OCI-LY1 (cell line): ENCODE measurements around the gene MRPL45.
"Not testable (repeated sequence)": the region's sequence is repeated elsewhere in the genome, so short reads cannot be mapped to it uniquely, and the experiment has no call there.

Source experiments
- CTCF ChIP-seq: fragments of 200-600 bp; sonication (generic), shearing (Covaris generic); IDR thresholded peaks from 2 replicates; pipeline ENCODE4 v1.5.1; 2017; ENCODE audit warnings: mild to moderate bottlenecking, antibody characterized with exemption, low read length, moderate library complexity, mixed read lengths
- EZH2 ChIP-seq: fragments of 200-600 bp; sonication (generic), shearing (Covaris generic); IDR thresholded peaks from 2 replicates; pipeline ENCODE4 v1.8.0; 2017; ENCODE audit warnings: borderline replicate concordance, mixed run types, mild to moderate bottlenecking, antibody characterized with exemption, low read length, moderate library complexity, mixed read lengths

- TF ChIP-seq CTCF, EZH2: not testable (repeated sequence)
These were observed 42.6 kb upstream of the MRPL45 start for GRCh38 chr17:38254357-38254756.
